Mesothelial cell of epicardium (in vitro differentiated cells): Measurements from ENCODE around the gene RABAC1. TPM values are rescaled to one million over a fixed set of nuclear protein-coding genes. Genes with fewer than 3 reads are reported as not detected.

Source experiments
- DNase-seq, 2 experiments: peaks; one replicate each; pipeline ENCODE4 v3.0.0; 2021; ENCODE audit warnings: low spot score in 2 of 2; ENCODE audit not compliant: unreplicated experiment in 2 of 2
- H3K27ac Mint-ChIP-seq: 2 replicates; pipeline ENCODE4 v1.8.0; 2021; ENCODE audit warnings: mixed read lengths
- H3K27me3 Mint-ChIP-seq: 2 replicates; pipeline ENCODE4 v1.8.0; 2021; ENCODE audit warnings: low read depth, mixed read lengths
- H3K36me3 Mint-ChIP-seq: 2 replicates; pipeline ENCODE4 v1.8.0; 2021; ENCODE audit warnings: mixed read lengths
- H3K4me1 Mint-ChIP-seq: 2 replicates; pipeline ENCODE4 v1.8.0; 2021; ENCODE audit warnings: mixed read lengths
- H3K4me3 Mint-ChIP-seq: 2 replicates; pipeline ENCODE4 v1.8.0; 2021; ENCODE audit warnings: mild to moderate bottlenecking, moderate library complexity, mixed read lengths
- H3K9me3 Mint-ChIP-seq: 2 replicates; pipeline ENCODE4 v1.8.0; 2021; ENCODE audit warnings: mixed read lengths
- CTCF ChIP-seq: fragments of 200-600 bp; sonication (generic); IDR thresholded peaks from one replicate; pipeline ENCODE4 v1.5.0; 2021; ENCODE audit warnings: antibody characterized with exemption; ENCODE audit not compliant: unreplicated experiment
- total RNA-seq: library from RNA; stranded (reverse); gene quantifications from 3 replicates; pipeline ENCODE4 v1.2.1, GENCODE V29; 2021

Gene RABAC1
- total RNA-seq, 1 donor from 2014 or later: 102 TPM

- peaks cover 21% of the 10 kb centered on the region for H3K27me3 Mint-ChIP-seq
- H3K4me1 Mint-ChIP-seq: no peaks in the 10 kb centered on the region
- no peak for TF ChIP-seq CTCF
- H3K4me3 Mint-ChIP-seq: no peak overlapping the region
- no peaks in the 10 kb centered on the region for H3K9me3 Mint-ChIP-seq
- no peak overlapping the region for H3K27ac Mint-ChIP-seq
- H3K36me3 Mint-ChIP-seq: no peaks in the 10 kb centered on the region
- DNase-seq: no peak
These were observed 38.1 kb downstream of the RABAC1 start for GRCh38 chr19:41920882-41921576.

- DNase-seq: no peak
- H3K27me3 Mint-ChIP-seq: peaks cover 21% of the 10 kb centered on the region
- H3K36me3 Mint-ChIP-seq: no peaks in the 10 kb centered on the region
- H3K27ac Mint-ChIP-seq: no peak overlapping the region
- H3K9me3 Mint-ChIP-seq: no peaks in the 10 kb centered on the region
- H3K4me3 Mint-ChIP-seq: no peak overlapping the region
- TF ChIP-seq CTCF: no peak
- H3K4me1 Mint-ChIP-seq: no peaks in the 10 kb centered on the region
These were observed 39.0 kb downstream of the RABAC1 start for GRCh38 chr19:41919948-41920712.

- DNase-seq: no peak
- Mint-ChIP-seq H3K36me3 (no peaks in the 10 kb centered on the region), H3K4me3 (no peak overlapping the region), H3K27ac (no peak overlapping the region), H3K4me1 (no peaks in the 10 kb centered on the region), H3K27me3 (peaks cover 31% of the 10 kb centered on the region), H3K9me3 (no peaks in the 10 kb centered on the region)
- no peak for TF ChIP-seq CTCF
These were observed 40.4 kb downstream of the RABAC1 start for GRCh38 chr19:41918653-41919244.

GRCh38 chr19:41918095-41918494 is 41.0 kb downstream of the RABAC1 start:
- Mint-ChIP-seq H3K27ac (no peak overlapping the region), H3K4me3 (no peak overlapping the region), H3K4me1 (no peaks in the 10 kb centered on the region), H3K36me3 (no peaks in the 10 kb centered on the region), H3K27me3 (peaks cover 33% of the 10 kb centered on the region), H3K9me3 (no peaks in the 10 kb centered on the region)
- TF ChIP-seq CTCF: no peak
- no peak for DNase-seq

GRCh38 chr19:41917676-41918075 is 41.4 kb downstream of the RABAC1 start:
- TF ChIP-seq CTCF: no peak
- H3K4me3 Mint-ChIP-seq: no peak overlapping the region
- H3K27ac Mint-ChIP-seq: no peak overlapping the region
- H3K36me3 Mint-ChIP-seq: no peaks in the 10 kb centered on the region
- H3K4me1 Mint-ChIP-seq: no peaks in the 10 kb centered on the region
- no peaks in the 10 kb centered on the region for H3K9me3 Mint-ChIP-seq
- no peak for DNase-seq
- H3K27me3 Mint-ChIP-seq: peaks cover 33% of the 10 kb centered on the region
